ENCODE data around the gene MRTFA.

DNA sequence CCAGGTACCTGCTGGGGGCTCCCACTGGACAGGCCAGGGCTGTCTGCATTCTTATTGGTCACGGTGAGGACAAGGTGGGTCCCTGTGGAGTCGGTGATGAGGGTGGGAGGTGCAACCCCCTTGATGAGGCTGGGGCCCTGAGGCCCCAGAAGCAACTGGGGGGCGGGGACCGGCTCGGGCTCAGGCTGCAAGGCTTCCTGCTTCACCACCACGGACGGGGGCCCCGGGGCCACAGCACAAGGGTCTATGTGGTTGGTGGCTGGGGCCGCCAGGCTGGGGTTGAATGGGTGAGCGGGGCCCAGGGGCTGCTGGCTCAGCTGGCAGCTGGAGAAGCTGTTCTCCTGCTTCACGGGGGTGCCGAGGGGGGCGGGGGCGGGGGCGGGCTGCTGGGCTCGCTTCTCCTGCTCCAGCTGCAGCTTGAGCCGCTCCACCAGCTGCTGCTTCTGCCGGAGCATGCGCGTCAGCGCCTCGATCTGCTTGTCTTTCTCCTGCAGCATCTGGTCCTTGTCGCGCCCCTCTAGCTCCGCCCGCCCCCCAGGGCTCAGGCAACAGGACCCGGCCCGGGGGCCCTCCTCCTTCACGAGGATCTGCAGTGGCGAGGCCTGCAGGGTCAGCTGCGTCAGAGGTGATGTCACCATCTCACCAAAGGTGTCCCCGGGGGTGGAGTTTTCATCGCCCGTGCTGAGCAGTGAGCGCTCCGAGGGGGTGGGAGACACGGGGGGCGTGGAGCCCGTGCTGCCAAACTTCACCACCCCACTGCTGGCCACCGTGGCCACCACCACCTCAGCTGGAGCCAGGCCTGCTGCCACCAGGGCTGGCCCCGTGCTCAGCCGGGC lies 217.9 kb downstream of the MRTFA start:
- no peak for TF ChIP-seq CTCF (IDR thresholded peaks at IDR 0.05)
- TF ChIP-seq POLR2A (IDR thresholded peaks at IDR 0.05): no peak

Measured in uterus (tissue), 2 donors.